ENCODE data around the gene KIF23.

KIF23 gene

GRCh38 chr15:69468241-69469121 is 54.3 kb downstream of the KIF23 start:
- peak; percentile 88 for DNase-seq

- no peak for DNase-seq
Observed at GRCh38 chr15:69469467-69470201, 55.5 kb downstream of the KIF23 start.

- DNase-seq, result no peak
Observed at GRCh38 chr15:69472046-69472445, 57.9 kb downstream of the KIF23 start.

- no peak for DNase-seq
Observed at GRCh38 chr15:69472562-69472961, 58.4 kb downstream of the KIF23 start.

GRCh38 chr15:69474291-69474690 is 60.1 kb downstream of the KIF23 start:
- DNase-seq, result no peak

- DNase-seq, result no peak
Observed at GRCh38 chr15:69474846-69475455, 60.8 kb downstream of the KIF23 start.

- DNase-seq, result no peak
Observed at GRCh38 chr15:69475769-69476358, 61.7 kb downstream of the KIF23 start.

GRCh38 chr15:69476704-69477473 is 62.7 kb downstream of the KIF23 start:
- DNase-seq, result no peak

- peak; percentile 28 for DNase-seq
Observed at GRCh38 chr15:69478259-69478781, 64.2 kb downstream of the KIF23 start.

- no peak for DNase-seq
Observed at GRCh38 chr15:69479081-69479480, 64.9 kb downstream of the KIF23 start.

- DNase-seq, result no peak
Observed at GRCh38 chr15:69479971-69480370, 65.8 kb downstream of the KIF23 start.

- DNase-seq, result no peak
Observed at GRCh38 chr15:69480932-69481331, 66.8 kb downstream of the KIF23 start.

- no peak for DNase-seq
Observed at GRCh38 chr15:69482686-69483256, 68.6 kb downstream of the KIF23 start.

- DNase-seq, result no peak
Observed at GRCh38 chr15:69484837-69485236, 70.7 kb downstream of the KIF23 start.

GRCh38 chr15:69486481-69487110 is 72.4 kb downstream of the KIF23 start:
- no peak for DNase-seq

GRCh38 chr15:69489073-69489571 is 75.0 kb downstream of the KIF23 start:
- no peak for DNase-seq

- DNase-seq, result no peak
Observed at GRCh38 chr15:69490356-69491037, 76.3 kb downstream of the KIF23 start.

GRCh38 chr15:69491038-69491505 is 76.9 kb downstream of the KIF23 start:
- DNase-seq, result no peak

GRCh38 chr15:69493406-69493805 is 79.3 kb downstream of the KIF23 start:
- no peak for DNase-seq

GRCh38 chr15:69496001-69496400 is 81.9 kb downstream of the KIF23 start:
- DNase-seq, result no peak

Data from NCI-H510A (cell line).